GM20431 (cell line): ENCODE measurements around the gene TNFSF9.
"Not testable (repeated sequence)": the region's sequence is repeated elsewhere in the genome, so short reads cannot be mapped to it uniquely, and the experiment has no call there.

Experiments used
- in situ Hi-C: fragments of 300-500 bp; cut with MseI, MboI; formaldehyde crosslinking; loops from one replicate; pipeline ENCODE4 v1.15.0; 2020; ENCODE audit warnings: low sequenced_read_pairs; ENCODE audit not compliant: unreplicated experiment

TNFSF9 gene

DNA sequence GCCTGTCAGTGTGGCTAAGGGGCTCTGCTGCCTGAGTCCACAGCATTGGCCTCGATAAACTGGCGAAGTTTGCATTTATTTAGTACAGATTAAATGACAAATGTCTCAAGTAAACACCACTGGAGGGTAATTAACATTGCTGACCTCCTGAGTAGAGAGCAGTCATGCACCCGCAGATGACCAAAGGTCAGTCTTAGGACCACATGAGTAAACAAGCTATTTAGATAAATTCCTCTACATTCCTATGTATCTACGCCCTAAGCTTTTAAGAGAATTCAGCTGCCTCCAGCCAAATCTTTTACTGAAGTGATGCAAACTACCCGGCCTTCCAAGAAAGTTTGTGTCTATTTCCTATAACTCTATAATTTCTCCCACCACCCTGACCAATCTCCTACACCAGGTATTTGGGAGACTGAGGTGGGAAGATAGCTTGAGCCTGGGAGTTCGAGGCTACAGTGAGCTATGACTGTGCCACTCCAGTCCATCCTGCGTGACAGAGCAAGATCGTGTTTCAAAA, 37.2 kb downstream of the TNFSF9 start:
- in situ Hi-C loops, result no loop called here

DNA sequence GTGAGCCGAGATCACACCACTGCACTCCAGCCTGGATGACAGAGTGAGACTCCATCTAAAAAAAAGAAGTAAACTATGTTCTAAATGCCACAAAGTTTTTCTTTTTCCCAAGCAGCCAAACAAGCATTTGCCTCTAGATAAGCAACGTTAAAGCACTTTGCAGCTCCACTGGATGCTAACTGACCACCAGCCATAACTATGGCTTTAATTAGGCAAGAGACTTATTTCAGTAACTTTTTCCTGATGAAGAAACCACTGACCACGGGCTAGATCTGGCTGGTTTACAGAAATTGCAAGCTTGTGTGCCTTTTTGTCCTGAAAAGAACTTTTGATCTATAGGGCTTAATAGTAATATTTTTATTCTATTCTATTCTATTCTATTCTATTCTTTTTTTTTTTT, 38.0 kb downstream of the TNFSF9 start:
- in situ Hi-C loops, result no loop called here

DNA sequence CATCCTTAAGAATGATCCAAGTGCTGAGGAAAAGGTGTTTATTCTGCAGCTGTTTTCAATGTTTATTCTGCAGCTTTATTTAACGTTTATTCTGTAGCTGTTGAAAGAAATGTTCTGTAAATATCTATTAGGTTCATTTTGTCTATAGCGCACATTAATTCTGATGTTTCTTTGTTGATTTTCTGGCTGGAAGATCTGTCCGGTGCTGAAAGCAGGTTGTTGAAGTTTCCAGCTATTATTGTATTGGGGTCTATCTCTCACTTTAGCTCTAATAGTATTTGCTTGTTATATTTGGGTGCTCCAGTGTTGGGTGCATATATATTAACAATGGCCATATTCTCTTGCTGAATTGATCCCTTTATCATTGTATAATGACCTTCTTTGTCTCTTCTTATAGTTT, 39.9 kb downstream of the TNFSF9 start:
- in situ Hi-C loops, result no loop called here

DNA sequence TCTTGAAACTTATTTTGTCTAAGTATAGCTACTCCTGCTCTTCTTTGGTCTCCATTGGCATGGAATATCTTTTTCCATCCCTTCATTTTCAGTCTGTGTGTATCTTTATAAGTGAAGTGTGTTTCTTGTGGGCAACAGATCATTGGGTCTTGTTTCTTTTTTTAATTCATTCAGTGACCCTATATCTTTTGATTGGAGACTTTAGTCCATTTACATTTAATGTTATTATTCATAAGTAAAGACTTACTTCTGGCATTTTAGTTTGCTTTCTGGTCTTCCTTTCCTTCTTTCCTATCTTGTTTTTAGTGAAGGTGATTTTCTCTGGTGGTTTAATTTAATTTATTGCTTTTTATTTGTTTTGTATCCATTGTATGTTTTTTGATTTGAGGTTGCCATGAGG, 40.3 kb downstream of the TNFSF9 start:
- in situ Hi-C loops, result no loop called here

DNA sequence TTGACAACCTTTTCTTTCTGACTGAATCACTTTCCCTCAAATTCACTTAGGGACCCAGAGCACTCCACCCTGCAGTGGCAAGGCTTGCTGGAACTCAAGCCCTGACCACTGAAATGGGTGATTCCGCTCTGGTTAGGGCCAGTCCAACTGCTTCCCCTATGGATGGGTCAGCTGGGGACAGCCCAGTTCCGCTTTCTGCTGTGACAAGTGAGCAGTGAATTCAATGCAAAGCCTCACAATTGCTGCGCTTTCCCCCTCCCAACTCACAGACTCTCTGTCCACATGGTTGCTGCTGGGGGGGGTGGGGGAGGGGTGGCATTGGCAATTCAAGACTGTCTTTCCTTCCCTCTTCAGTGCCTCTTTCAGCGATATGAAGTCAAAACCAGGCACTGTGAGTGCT, 41.4 kb downstream of the TNFSF9 start:
- in situ Hi-C loops, result no loop called here

DNA sequence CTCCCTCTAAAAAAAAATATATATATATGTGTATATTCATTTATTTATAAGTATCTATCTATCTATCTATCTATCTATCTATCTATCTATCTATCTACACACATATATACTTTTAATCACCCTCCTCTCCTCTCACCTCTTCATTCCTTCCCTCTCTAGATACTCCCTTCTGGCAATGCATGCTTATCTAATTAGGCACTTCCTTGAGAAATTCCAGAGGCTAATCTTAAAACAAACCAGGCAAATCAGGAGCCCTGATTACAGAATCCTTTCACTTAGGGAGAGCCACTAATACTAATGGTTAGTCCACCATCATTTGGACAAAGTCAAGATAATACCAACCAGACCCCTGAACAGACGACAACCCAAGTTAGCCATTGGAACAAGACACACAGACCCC, 42.5 kb downstream of the TNFSF9 start:
- in situ Hi-C loops, result no loop called here

DNA sequence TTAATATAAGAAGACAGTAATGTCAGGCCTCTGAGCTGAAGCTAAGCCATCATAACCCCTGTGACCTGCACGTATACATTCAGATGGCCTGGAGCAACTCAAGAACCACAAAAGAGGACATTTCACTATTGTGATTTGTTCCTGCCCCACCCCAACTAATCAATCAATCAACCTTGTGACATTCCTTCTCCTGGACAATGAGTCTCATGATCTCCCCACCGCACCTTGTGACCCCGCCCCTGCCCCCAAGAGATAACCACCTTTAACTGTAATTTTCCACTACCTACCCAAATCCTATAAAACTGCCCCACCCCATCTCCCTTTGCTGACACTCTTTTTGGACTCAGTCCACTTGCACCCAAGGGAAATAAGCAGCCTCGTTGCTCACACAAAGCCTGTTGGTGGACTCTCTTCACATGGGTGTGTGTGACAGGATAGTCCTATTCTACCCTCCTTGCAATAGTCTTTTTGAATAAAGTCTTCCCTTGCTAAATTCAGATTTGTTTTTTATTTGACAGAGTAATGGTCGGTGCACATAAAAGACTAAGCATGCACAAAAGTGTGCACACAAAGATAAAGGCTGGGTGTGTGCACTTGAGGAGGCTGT, 46.1 kb downstream of the TNFSF9 start:
- in situ Hi-C loops, result no loop called here

DNA sequence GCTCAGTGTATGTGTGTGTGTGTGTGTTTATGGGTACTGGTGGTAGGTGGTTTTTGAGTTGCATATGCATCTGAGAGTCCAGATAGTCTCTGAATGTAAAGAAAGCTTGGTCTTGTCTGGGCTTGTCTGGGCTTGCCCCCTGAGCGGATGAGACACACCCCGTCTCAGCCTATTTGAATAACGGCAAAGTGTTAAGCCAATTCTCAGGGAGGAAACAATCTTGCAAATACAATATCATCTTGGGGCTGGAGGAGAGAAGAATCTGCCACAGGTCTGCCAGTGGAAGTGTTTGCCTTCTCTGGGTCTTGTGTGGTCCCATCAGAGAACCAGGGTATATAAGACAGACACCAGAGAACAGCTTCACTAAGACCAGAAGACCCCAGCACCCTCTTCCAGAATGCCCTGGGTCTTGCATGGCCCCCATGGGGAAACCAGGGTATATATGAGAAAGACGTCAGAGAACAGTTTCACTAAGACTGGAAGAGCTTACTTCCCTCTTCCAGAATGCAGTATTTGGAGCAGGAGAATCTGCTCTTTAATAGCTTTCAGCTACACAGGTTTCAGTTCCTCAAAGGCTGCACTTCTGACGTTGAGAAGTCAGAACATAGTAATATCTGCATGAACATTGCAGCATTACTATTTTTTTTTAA, 46.8 kb downstream of the TNFSF9 start:
- in situ Hi-C loops, result no loop called here

DNA sequence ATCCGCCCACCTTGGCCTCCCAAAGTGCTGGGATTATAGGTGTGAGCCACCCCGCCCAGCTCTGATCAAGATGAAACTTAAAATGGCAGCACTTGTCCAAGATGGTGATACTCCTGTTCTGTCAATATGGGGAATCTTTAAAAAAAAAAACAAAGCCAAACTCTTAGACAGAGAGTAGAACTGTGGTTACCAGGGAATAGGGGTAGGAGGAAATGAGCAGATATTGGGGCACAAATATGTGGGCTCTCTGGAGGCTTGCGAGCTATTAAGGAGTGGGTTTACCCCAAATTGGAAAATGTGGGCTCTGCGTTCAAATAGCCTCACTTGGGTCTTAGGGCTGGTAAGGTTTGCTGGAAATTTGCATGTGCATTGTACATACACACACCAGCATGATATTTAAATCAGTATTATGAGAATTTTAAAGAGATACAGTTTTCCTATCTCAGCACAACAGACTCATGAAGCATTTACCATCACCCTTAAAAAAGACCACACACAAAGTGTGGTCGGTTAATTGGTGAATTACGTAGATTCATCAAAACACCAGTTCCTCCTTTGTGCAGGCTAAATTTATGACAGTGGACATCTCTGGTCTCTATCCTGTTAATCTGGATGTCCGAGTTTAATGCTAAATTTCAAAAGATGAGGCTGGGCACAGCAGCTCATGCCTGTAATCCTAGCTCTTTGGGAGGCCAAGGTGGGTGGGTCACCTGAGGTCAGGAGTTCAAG, 48.8 kb downstream of the TNFSF9 start:
- in situ Hi-C loops, result no loop called here

DNA sequence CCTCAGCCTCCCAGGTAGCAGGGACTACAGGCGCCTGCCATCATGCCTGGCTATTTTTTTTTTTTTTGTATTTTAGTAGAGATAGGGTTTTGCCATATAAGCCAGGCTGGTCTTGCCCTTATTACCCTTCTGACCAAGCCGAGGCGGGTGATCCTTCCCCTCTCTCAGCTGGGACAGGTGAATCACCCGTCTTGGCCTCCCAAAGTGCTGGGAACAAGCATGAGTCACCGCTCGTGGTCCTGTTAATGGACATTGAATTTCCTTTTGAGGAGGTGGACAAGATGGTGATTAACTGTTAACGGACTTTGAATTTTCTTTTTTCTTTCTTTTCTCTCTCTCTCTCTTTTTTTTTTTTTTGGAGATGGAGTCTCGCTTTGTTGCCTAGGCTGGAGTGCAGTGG, 49.5 kb downstream of the TNFSF9 start:
- in situ Hi-C loops, result no loop called here

DNA sequence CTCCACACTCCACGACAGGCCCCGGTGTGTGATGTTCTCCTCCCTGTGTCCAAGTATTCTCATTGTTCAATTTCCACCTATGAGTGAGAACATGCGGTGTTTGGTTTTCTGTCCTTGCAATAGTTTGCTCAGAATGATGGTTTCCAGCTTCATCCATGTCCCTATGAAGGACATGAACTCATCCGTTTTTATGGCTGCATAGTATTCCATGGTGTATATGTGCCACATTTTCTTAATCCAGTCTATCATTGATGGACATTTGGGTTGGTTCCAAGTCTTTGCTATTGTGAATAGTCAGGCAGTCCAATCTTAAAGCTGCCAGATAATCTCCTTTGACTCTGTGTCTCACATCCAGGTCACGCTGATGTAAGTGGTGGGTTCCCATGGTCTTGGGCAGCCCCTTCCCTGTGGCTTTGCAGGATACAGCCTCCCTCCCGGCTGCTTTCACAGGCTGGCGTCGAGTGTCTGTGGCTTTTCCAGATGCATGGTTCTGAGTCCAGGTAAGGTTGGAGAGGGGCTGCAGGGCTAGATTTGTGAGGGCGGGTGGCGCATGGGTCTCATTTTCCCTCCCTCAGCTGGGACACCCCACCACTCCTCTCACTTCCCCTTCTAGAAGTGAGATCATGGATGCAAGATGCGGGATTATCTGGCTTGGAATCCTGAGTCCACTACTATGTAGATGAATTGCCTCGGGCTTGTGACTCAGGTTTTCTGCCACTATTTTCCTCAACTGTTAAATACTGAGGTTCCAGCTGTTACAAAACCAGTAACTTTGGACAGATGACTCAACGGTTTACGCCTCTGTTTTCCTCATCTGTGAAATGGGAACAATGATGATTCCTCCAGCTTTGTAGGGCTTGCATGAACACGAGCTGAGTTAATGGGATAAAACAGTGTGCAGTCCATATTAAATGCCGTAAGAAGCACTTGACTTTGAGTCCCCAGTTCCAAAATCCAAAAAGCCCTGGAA, 52.0 kb downstream of the TNFSF9 start:
- in situ Hi-C loops, result not testable (repeated sequence)
